Activated CD8-positive, alpha-beta T cell treated with anti-CD3 and anti-CD28 coated beads for 36 hours (primary cell): ENCODE data around the gene SS18L1. TPM values are rescaled to one million over a fixed set of nuclear protein-coding genes. Genes with fewer than 3 reads are reported as not detected.

ENCODE experiments used
- ATAC-seq: fragments of 200-7000 bp; cut with Tn5 transposase; one replicate; pipeline ENCODE4 v1.10.0; 2021; ENCODE audit warnings: mild to moderate bottlenecking, moderate library complexity
- CTCF ChIA-PET: fragments of 350-600 bp; sonication (Branson Sonifier 250); formaldehyde crosslinking; loops from one replicate; lab custom pipeline; 2021; ENCODE audit warnings: antibody characterized with exemption; lab: Charles Lee
- POLR2A ChIA-PET: fragments of 350-600 bp; sonication (Branson Sonifier 250); formaldehyde crosslinking; loops from one replicate; lab custom pipeline; 2021; ENCODE audit warnings: antibody characterized with exemption; lab: Charles Lee
- DNase-seq: peaks from one replicate; pipeline ENCODE4 v3.0.0-alpha.2; 2020
- H3K27ac Mint-ChIP-seq: one replicate; pipeline ENCODE4 v1.8.0; 2021; ENCODE audit warnings: mild to moderate bottlenecking, mixed read lengths
- H3K27me3 Mint-ChIP-seq: one replicate; pipeline ENCODE4 v1.8.0; 2021; ENCODE audit warnings: mixed read lengths
- H3K36me3 Mint-ChIP-seq: one replicate; pipeline ENCODE4 v1.8.0; 2021; ENCODE audit warnings: low read depth, mixed read lengths
- H3K4me1 Mint-ChIP-seq: one replicate; pipeline ENCODE4 v1.8.0; 2021; ENCODE audit warnings: low read depth, mixed read lengths
- H3K4me3 Mint-ChIP-seq: one replicate; pipeline ENCODE4 v1.8.0; 2021; ENCODE audit warnings: mild to moderate bottlenecking, moderate library complexity, mixed read lengths
- H3K9me3 Mint-ChIP-seq: one replicate; pipeline ENCODE4 v1.8.0; 2021; ENCODE audit warnings: mixed read lengths
- intact Hi-C: fragments of 100-400 bp; cut with micrococcal nuclease; formaldehyde crosslinking; loops from one replicate; pipeline ENCODE4 v1.10.0; 2022
- total RNA-seq, 2 experiments: library from RNA; stranded (reverse); gene quantifications; one replicate each; pipeline ENCODE4 v1.2.3, GENCODE V29; 2021
- TF ChIP-seq, protein P1 (sequence below): fragments of 200-600 bp; IDR thresholded peaks from one replicate; pipeline ENCODE4 v1.8.0; 2022; ENCODE audit warnings: antibody characterized with exemption, mild to moderate bottlenecking

The SS18L1 gene
- total RNA-seq, 2 experiments from 2014 or later, result 15.3 to 16.1 TPM

DNA sequence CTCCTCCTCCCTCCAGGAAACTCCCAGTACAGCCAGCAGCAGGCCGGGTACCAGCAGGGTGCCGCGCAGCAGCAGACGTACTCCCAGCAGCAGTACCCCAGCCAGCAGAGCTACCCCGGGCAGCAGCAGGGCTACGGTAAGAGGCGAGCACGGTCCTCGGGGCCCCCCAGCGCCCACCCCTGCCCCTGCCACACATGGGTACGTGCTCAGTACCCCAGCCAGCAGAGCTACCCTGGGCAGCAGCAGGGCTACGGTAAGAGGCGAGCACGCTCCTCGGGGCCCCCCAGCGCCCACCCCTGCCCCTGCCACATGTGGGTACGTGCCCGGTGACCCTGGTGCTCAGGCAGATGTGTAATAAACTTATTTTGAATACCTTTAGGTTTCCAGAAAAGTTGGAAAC lies 29.1 kb downstream of the SS18L1 start:
- intact Hi-C loops, result no loop called here
- TF ChIP-seq, protein P1, sequence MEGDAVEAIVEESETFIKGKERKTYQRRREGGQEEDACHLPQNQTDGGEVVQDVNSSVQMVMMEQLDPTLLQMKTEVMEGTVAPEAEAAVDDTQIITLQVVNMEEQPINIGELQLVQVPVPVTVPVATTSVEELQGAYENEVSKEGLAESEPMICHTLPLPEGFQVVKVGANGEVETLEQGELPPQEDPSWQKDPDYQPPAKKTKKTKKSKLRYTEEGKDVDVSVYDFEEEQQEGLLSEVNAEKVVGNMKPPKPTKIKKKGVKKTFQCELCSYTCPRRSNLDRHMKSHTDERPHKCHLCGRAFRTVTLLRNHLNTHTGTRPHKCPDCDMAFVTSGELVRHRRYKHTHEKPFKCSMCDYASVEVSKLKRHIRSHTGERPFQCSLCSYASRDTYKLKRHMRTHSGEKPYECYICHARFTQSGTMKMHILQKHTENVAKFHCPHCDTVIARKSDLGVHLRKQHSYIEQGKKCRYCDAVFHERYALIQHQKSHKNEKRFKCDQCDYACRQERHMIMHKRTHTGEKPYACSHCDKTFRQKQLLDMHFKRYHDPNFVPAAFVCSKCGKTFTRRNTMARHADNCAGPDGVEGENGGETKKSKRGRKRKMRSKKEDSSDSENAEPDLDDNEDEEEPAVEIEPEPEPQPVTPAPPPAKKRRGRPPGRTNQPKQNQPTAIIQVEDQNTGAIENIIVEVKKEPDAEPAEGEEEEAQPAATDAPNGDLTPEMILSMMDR, result no peak
- CTCF ChIA-PET, result no interaction called here

DNA sequence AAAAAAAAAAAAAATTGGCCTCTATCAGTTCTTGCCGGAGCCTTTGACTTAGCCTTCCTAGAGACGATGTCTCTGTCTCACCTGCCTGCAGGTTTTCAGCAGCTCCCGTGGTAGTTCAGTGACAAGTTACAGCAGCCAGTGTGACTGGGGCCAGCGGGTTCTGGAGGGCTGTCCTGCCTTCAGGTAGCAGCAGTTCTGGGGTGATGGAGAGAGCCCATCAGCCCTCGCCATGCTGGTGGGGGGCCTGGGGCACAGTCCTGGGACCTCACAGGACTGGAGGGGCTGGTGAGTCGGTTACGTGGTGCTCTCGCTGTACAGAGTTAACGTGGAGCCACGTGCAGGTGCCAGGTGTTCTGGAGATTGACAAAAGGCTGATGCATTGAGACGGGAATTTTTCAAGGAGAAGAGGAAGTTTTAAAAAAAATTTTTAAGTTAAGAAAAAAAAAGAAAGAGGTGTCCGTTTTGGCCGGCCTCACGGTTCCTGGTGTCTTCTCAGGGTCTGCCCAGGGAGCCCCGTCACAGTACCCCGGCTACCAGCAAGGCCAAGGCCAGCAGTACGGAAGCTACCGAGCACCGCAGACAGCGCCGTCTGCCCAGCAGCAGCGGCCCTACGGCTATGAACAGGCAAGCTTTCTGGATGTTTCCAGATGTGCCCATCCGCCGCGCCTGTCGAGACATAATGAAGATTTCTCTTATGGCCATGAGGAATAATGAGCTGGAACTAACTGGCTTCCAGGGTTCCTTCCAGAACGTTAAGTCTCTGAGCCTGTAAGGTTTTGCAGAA lies 30.6 kb downstream of the SS18L1 start:
- intact Hi-C loops, result no loop called here
- H3K4me3 Mint-ChIP-seq, result no peak overlapping the region
- peaks cover 12% of the 10 kb centered on the region for H3K36me3 Mint-ChIP-seq
- no peak for DNase-seq
- no peaks in the 10 kb centered on the region for H3K4me1 Mint-ChIP-seq
- no peaks in the 10 kb centered on the region for H3K9me3 Mint-ChIP-seq
- CTCF ChIA-PET, result interaction anchor here (0.9 kb wide), 1 partner anchor 71 kb away, joined by 3 read pairs; no protein-coding TSS in a partner anchor
- no peaks in the 10 kb centered on the region for H3K27me3 Mint-ChIP-seq
- TF ChIP-seq, protein P1, result no peak
- no peak for ATAC-seq
- no peak overlapping the region for H3K27ac Mint-ChIP-seq
- POLR2A ChIA-PET, result interaction anchor here (1.0 kb wide), 1 partner anchor 108 kb away, joined by 3 read pairs; no protein-coding TSS in a partner anchor

More for the DNA sequence above, 29.1 kb downstream of the SS18L1 start:
- Mint-ChIP-seq H3K36me3 (peaks cover 7% of the 10 kb centered on the region), H3K27ac (no peak overlapping the region), H3K4me3 (no peak overlapping the region), H3K9me3 (no peaks in the 10 kb centered on the region), H3K27me3 (no peaks in the 10 kb centered on the region), H3K4me1 (no peaks in the 10 kb centered on the region)
- DNase-seq (no peak), ATAC-seq (no peak)
- POLR2A ChIA-PET, result interaction anchor here (0.8 kb wide), 1 partner anchor 18 kb away, joined by 3 read pairs; no protein-coding TSS in a partner anchor

DNA sequence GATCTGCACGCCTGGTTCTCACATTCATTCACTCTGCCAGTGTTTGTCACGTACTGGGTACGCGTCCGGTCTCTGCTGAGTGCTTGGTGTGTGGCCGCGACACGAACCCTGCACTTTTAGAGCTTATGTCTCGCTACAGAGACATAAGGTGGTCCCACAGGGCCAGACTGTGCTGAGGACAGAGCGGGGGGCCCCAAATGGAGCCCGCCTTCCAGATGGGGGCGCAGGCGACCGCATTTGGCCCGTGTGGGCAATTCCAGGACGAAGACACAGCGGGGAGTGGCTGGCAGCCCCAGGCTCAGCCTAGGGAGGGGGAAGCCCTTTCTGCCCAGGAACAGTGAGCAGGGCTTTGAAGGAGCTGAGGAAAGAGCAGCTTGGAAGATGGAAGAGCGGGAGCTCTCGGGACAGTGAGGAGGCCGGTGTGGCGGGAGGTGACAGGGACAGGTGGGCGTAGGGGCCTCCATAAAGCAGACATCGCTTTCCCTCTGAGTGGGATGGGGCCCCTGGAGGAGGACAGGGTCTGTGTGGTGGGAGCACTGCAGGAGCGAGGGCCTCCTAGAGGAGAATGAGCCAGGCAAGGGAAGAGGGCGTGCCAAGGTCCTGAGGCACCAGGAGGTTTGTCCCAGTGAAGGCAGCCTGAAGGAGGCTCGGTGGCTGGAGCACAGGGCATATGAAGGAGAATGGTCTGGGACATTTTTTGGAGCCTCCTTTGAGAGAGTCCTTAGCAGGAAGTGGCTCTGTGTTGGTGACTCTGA lies 31.5 kb downstream of the SS18L1 start:
- POLR2A ChIA-PET, result interaction anchor here (1.0 kb wide), 1 partner anchor 109 kb away, joined by 3 read pairs; no protein-coding TSS in a partner anchor
- H3K36me3 Mint-ChIP-seq, result peaks cover 12% of the 10 kb centered on the region
- no peaks in the 10 kb centered on the region for H3K27me3 Mint-ChIP-seq
- H3K4me3 Mint-ChIP-seq, result no peak overlapping the region
- no peaks in the 10 kb centered on the region for H3K4me1 Mint-ChIP-seq
- TF ChIP-seq, protein P1, result no peak
- no peak overlapping the region for H3K27ac Mint-ChIP-seq
- ATAC-seq (no peak), DNase-seq (no peak)
- H3K9me3 Mint-ChIP-seq, result no peaks in the 10 kb centered on the region
- CTCF ChIA-PET, result interaction anchor here (0.9 kb wide), 1 partner anchor 70 kb away, joined by 3 read pairs; no protein-coding TSS in a partner anchor
- intact Hi-C loops, result no loop called here

DNA sequence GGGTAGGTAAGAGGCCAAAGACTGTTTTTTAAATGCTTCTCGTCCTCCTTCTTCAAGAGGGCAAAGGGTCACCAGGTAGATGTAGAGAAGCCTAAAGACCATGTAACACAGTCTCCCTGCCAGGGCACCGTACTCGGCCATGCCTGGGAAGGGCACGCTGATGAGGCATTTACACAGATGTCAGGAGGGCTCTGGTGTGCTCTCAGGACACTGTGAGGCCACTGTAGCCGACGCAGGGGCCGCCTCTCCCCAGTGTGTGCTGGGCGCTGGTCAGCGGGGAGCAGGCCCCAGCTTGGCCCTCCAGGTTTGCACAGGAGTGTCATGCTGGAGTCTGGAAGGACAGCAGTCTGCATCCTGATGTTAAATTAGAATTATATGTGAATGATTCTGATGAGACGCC lies 32.1 kb downstream of the SS18L1 start:
- H3K4me1 Mint-ChIP-seq, result no peaks in the 10 kb centered on the region
- TF ChIP-seq, protein P1, result no peak
- intact Hi-C loops, result no loop called here
- H3K36me3 Mint-ChIP-seq, result peaks cover 15% of the 10 kb centered on the region
- CTCF ChIA-PET, result no interaction called here
- ATAC-seq, result no peak
- H3K9me3 Mint-ChIP-seq, result no peaks in the 10 kb centered on the region
- no peak overlapping the region for H3K27ac Mint-ChIP-seq
- DNase-seq, result no peak
- POLR2A ChIA-PET, result no interaction called here
- H3K4me3 Mint-ChIP-seq, result no peak overlapping the region
- H3K27me3 Mint-ChIP-seq, result no peaks in the 10 kb centered on the region
